HCT116 (cell line): ENCODE results near the gene FIBP. TPM values are rescaled to one million over a fixed set of nuclear protein-coding genes. Genes with fewer than 3 reads are reported as not detected.

Experiments
- ATAC-seq: fragments of 200-7000 bp; cut with Tn5 transposase; 2 replicates; pipeline ENCODE4 v1.9.1; 2020; ENCODE audit warnings: mild to moderate bottlenecking, moderate library complexity
- BruUV-seq: library from RNA; stranded (reverse); fragments of 400-500 nt; replicated peaks from 2 replicates; lab custom pipeline; 2021; lab: Mats Ljungman, UMichigan
- CTCF ChIA-PET: fragments of 300-600 bp; sonication (Branson Sonifier 250); formaldehyde crosslinking; loops from one replicate; lab custom pipeline; 2021; ENCODE audit warnings: antibody characterized with exemption; lab: Charles Lee
- POLR2A ChIA-PET: fragments of 300-600, 350-600 bp; sonication (Branson Sonifier 250); formaldehyde crosslinking; loops from one replicate; lab custom pipeline; 2021; ENCODE audit warnings: antibody characterized with exemption; lab: Charles Lee
- RAD21 ChIA-PET, 2 experiments: fragments of 300-600 bp; sonication (Branson Sonifier 250); formaldehyde crosslinking; loops; one replicate each; lab custom pipeline; 2023; ENCODE audit warnings: low total read pairs in 2 of 2; ENCODE audit not compliant: uncharacterized antibody in 2 of 2, unreplicated experiment in 2 of 2, low non-redundant PET in 1 of 2; lab: Charles Lee
- DNase-seq: peaks from one replicate; pipeline ENCODE4 v3.0.0-alpha.2; 2010; ENCODE audit warnings: low read depth, low spot score
- H2AFZ ChIP-seq: fragments of 200-600 bp; shearing (Covaris generic), sonication (generic); 2 replicates; pipeline ENCODE4 v1.6.1; 2017; ENCODE audit warnings: low read depth, mixed run types, mixed read lengths, antibody characterized with exemption, low read length; ENCODE audit not compliant: poor library complexity, severe bottlenecking
- H3K27ac ChIP-seq: 2 replicates; pipeline ENCODE4 v1.5.1; 2012; ENCODE audit warnings: low read depth, low read length
- H3K27me3 ChIP-seq: fragments of 200-600 bp; sonication (generic); 2 replicates; pipeline ENCODE4 v1.6.1; 2016; ENCODE audit warnings: mixed run types, low read length, mixed read lengths; ENCODE audit not compliant: insufficient read depth
- H3K36me3 ChIP-seq, 2 experiments: fragments of 200-500 bp in 1 of 2; fragments of 200-600 bp in 1 of 2; sonication (Bioruptor generic) in 1 of 2; sonication (generic) in 1 of 2; 2 replicates each; pipeline versions ENCODE4 v1.5.1 to v1.6.1; 2014 to 2016; ENCODE audit warnings: low read length in 2 of 2, inconsistent platforms in 1 of 2, mixed read lengths in 1 of 2, mixed run types in 1 of 2; ENCODE audit not compliant: insufficient read depth in 2 of 2, control insufficient read depth in 1 of 2
- H3K4me1 ChIP-seq, 2 experiments: fragments of 200-600 bp in 1 of 2; sonication (generic) in 1 of 2; 2 replicates each; pipeline versions ENCODE4 v1.5.1 to v1.6.1; 2012 to 2017; ENCODE audit warnings: low read length in 2 of 2, inconsistent platforms in 1 of 2, mild to moderate bottlenecking in 1 of 2, mixed read lengths in 1 of 2, mixed run types in 1 of 2, moderate library complexity in 1 of 2; ENCODE audit not compliant: insufficient read depth in 2 of 2, control insufficient read depth in 1 of 2
- H3K4me2 ChIP-seq: fragments of 200-600 bp; sonication (generic); 2 replicates; pipeline ENCODE4 v1.6.1; 2017; ENCODE audit warnings: mixed run types, low read length, mixed read lengths
- H3K4me3 ChIP-seq, 2 experiments: fragments of 200-600 bp in 1 of 2; sonication (generic) in 1 of 2; replicated peaks in 1 of 2; 2 replicates each; pipeline ENCODE4 v1.5.1; 2011 to 2016; ENCODE audit warnings: low read length in 2 of 2, control low read depth in 1 of 2, low read depth in 1 of 2, mild to moderate bottlenecking in 1 of 2, mixed read lengths in 1 of 2, mixed run types in 1 of 2
- H3K79me2 ChIP-seq: fragments of 200-600 bp; sonication (generic); 2 replicates; pipeline ENCODE4 v1.6.1; 2017; ENCODE audit warnings: mild to moderate bottlenecking, mixed run types, low read length, moderate library complexity, mixed read lengths; ENCODE audit not compliant: insufficient read depth
- H3K9ac ChIP-seq: fragments of 200-600 bp; sonication (generic); 2 replicates; pipeline ENCODE4 v1.6.1; 2016; ENCODE audit warnings: low read length, mixed read lengths
- H3K9me2 ChIP-seq: fragments of 200-600 bp; sonication (generic), shearing (Covaris generic); 2 replicates; pipeline ENCODE4 v1.6.1; 2017; ENCODE audit warnings: mixed run types, mild to moderate bottlenecking, moderate library complexity; ENCODE audit not compliant: insufficient read depth
- H3K9me3 ChIP-seq, 2 experiments: fragments of 200-500 bp in 1 of 2; fragments of 200-600 bp in 1 of 2; sonication (Bioruptor generic) in 1 of 2; sonication (generic) in 1 of 2; 2 replicates each; pipeline ENCODE4 v1.6.1; 2014 to 2017; ENCODE audit warnings: low read length in 2 of 2, mixed read lengths in 2 of 2, inconsistent platforms in 1 of 2, low read depth in 1 of 2, mild to moderate bottlenecking in 1 of 2, mixed run types in 1 of 2, moderate library complexity in 1 of 2; ENCODE audit not compliant: control insufficient read depth in 1 of 2, insufficient read depth in 1 of 2
- H4K20me1 ChIP-seq: fragments of 200-600 bp; sonication (generic), shearing (Covaris generic); 2 replicates; pipeline ENCODE4 v1.6.1; 2017; ENCODE audit warnings: mixed run types, mild to moderate bottlenecking, moderate library complexity; ENCODE audit not compliant: insufficient read depth
- CBX3 ChIP-seq: IDR thresholded peaks from 2 replicates; pipeline ENCODE4 v1.6.1; 2012; ENCODE audit warnings: low read depth
- CEBPB ChIP-seq: IDR thresholded peaks from 2 replicates; pipeline ENCODE4 v1.6.1; 2012; ENCODE audit warnings: low read depth
- EGR1 ChIP-seq: IDR thresholded peaks from 2 replicates; pipeline ENCODE4 v1.6.1; 2012; ENCODE audit warnings: low read depth
- FOSL1 ChIP-seq: IDR thresholded peaks from 2 replicates; pipeline ENCODE4 v1.6.1; 2012; ENCODE audit warnings: low read depth
- MAX ChIP-seq: IDR thresholded peaks from 2 replicates; pipeline ENCODE4 v1.6.1; 2012
- POLR2AphosphoS5 ChIP-seq: IDR thresholded peaks from 2 replicates; pipeline ENCODE4 v1.6.1; 2011; ENCODE audit warnings: mild to moderate bottlenecking, low read depth, low read length, moderate library complexity
- RAD21 ChIP-seq: IDR thresholded peaks from 2 replicates; pipeline ENCODE4 v1.6.1; 2012; ENCODE audit warnings: low read depth, mild to moderate bottlenecking
- SIN3A ChIP-seq: IDR thresholded peaks from 2 replicates; pipeline ENCODE4 v1.6.1; 2012; ENCODE audit warnings: low read depth
- SP1 ChIP-seq: IDR thresholded peaks from 2 replicates; pipeline ENCODE4 v1.6.1; 2012; ENCODE audit warnings: low read depth
- SRF ChIP-seq: IDR thresholded peaks from 2 replicates; pipeline ENCODE4 v1.6.1; 2012; ENCODE audit warnings: low read depth
- TCF7L2 ChIP-seq: IDR thresholded peaks from 2 replicates; pipeline ENCODE4 v1.7.0; 2011; ENCODE audit warnings: borderline replicate concordance, inconsistent platforms; ENCODE audit not compliant: insufficient read depth, insufficient read length; ENCODE audit errors: extremely low read depth
- YY1 ChIP-seq: IDR thresholded peaks from 2 replicates; pipeline ENCODE4 v1.6.1; 2011; ENCODE audit warnings: low read length, low read depth, moderate library complexity, mild to moderate bottlenecking; ENCODE audit not compliant: insufficient replicate concordance; ENCODE audit errors: extremely low read depth
- ZBTB33 ChIP-seq: IDR thresholded peaks from 2 replicates; pipeline ENCODE4 v1.6.1; 2011; ENCODE audit warnings: mild to moderate bottlenecking, low read length, moderate library complexity; ENCODE audit not compliant: insufficient replicate concordance; ENCODE audit errors: extremely low read depth
- ZFX ChIP-seq: fragments of 450-650 bp; IDR thresholded peaks from 2 replicates; pipeline ENCODE4 v1.6.1; 2017
- ZNF274 ChIP-seq: fragments of 200-500 bp; sonication (Bioruptor generic); IDR thresholded peaks from 2 replicates; pipeline ENCODE4 v1.6.1; 2014; ENCODE audit warnings: mild to moderate bottlenecking, low read depth, low read length, inconsistent platforms
- intact Hi-C: fragments of 100-400 bp; cut with micrococcal nuclease; formaldehyde crosslinking; loops from 2 replicates; pipeline ENCODE4 v1.10.0; 2022
- total RNA-seq: library from RNA; stranded (reverse); gene quantifications from one replicate; pipeline ENCODE4 v1.2.1, GENCODE V29; 2021; ENCODE audit not compliant: unreplicated experiment

The FIBP gene
- total RNA-seq, 1 experiment from 2014 or later = 96.0 TPM

GRCh38 chr11:65870706-65871681 is 17.3 kb downstream of the FIBP start:
- CTCF ChIA-PET = interaction anchor here (1.5 to 1.9 kb wide), 3 partner anchors 11 to 17 kb away, joined by 6 to 15 read pairs (median 8); partner anchors contain the start of genes FIBP and MUS81
- DNase-seq (no peak), ATAC-seq (no peak)
- Histone ChIP-seq H3K27me3 (no peaks in the 10 kb centered on the region), H3K4me2 (no peak overlapping the region), H3K79me2 (no peaks in the 10 kb centered on the region), H3K9ac (no peak overlapping the region), H2AFZ (no peak overlapping the region), H3K4me3 (no peak overlapping the region), H3K27ac (no peak overlapping the region), H3K4me1 (peaks cover 10 to 13% of the 10 kb centered on the region in 2 experiments; a peak in 3 of 4 replicates), H3K9me2 (no peaks in the 10 kb centered on the region), H4K20me1 (no peaks in the 10 kb centered on the region), H3K36me3 (peaks cover 0 to 2% of the 10 kb centered on the region in 2 experiments; a peak in 1 of 4 replicates), H3K9me3 (no peaks in the 10 kb centered on the region)
- POLR2A ChIA-PET = interaction anchor here (1.0 to 4.8 kb wide), 4 partner anchors 11 to 18 kb away, joined by 3 to 36 read pairs (median 4); partner anchors contain the start of genes CFL1 and MUS81
- RAD21 ChIA-PET = no interaction called here
- no peak for TF ChIP-seq MAX
- no peak for TF ChIP-seq SRF
- no peak for TF ChIP-seq SIN3A
- no peak for TF ChIP-seq CBX3
- no peak for TF ChIP-seq TCF7L2
- TF ChIP-seq FOSL1 = no peak
- TF ChIP-seq ZNF274 = no peak
- TF ChIP-seq RAD21 = no peak
- TF ChIP-seq SP1 = no peak
- no peak for TF ChIP-seq CEBPB
- no peak for TF ChIP-seq EGR1
- no peak for TF ChIP-seq POLR2AphosphoS5
- TF ChIP-seq ZBTB33 = no peak
- TF ChIP-seq YY1 = no peak
- no peak for TF ChIP-seq ZFX
- intact Hi-C loops = loop anchor here (5.0 kb wide), 1 partner anchor 159 kb away; the partner anchor contains the start of gene KAT5
- no TSS peak for BruUV-seq
